Measurements from ENCODE around the gene SPATA16.
"Not testable (repeated sequence)": the region's sequence is repeated elsewhere in the genome, so short reads cannot be mapped to it uniquely, and the experiment has no call there.

The SPATA16 gene

DNA sequence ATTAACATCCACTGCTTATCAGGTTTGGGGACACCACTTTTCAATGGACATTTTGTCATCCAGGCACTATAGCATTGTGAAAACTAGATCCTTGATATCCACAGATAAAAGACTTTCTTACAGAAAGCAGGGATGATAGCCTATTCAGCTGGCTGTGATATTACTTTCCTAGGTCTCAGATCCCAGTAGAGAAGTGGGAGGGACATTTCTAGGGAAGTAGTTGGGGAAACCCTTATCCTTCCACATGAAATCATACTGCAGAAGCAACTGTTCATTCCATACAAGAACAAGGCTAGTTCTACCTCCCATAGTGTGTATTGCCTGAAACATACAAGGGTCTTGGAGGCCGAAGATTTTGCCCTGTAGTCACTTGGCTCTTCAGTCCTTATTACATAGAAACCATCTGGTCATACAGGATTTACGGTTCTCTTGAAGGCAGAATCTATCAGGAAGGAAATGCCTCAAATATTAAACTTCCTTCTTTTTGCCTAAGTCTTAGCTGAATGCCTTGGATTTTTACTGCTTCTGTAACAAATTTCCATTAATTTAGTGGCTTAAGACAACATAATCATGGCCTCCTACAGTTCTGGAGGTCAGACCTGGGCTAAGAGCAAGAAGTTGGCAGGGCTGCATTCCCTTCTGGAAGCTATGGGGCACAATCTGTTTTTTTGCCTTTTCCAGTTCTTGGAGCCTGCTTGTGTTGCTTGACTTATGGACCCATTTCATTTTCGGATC is 271.1 kb downstream of the SPATA16 start:
- DNase-seq: no peak

DNA sequence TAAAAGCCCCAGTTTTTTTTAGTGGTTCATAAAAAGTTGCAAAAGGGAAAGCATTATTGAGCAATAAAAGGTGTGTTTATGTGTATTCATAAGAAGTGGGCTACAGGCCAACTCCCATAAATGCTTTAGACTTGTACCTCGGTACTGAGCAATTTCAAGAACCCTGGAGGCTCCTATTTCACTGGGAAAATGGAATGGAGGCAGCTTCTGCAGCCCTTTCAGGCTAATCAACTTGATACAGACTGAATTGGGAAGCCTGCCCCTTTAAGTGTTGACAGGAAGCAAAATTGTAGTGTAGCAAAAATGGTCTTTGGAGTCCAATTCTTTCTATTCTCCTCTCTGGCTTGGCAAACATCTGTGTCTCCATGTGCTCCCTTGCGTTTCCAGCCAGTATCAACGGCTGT is 271.7 kb downstream of the SPATA16 start:
- DNase-seq: no peak

DNA sequence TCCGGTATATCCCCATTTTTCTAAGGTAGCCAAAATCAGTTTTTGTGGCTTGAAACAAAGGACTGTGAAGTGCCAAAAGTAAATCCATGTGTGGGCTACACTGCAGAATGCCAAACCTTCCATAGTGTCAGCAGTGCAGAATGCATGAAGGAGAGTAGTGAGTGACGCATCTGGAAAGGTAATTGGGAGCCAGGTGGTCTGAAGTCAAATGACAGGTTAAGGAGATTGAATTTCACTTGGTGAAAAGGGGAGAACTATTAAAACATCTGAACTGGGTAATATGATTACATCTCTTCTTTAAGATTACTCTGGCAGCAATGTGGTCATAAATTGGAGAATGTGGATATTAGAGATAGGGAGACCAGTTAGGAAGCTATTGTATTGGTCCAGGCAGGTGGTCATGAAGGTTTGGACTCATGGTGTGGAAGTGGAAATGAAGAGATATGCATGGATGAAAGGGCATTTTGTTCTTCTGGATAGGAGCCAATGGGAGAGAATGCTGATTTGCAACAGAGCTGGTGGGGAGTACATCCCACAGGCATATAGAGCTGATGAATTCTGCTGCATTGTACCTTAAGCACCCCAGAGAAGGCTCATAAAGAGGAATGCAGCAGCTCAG is 272.3 kb downstream of the SPATA16 start:
- no peak for DNase-seq

DNA sequence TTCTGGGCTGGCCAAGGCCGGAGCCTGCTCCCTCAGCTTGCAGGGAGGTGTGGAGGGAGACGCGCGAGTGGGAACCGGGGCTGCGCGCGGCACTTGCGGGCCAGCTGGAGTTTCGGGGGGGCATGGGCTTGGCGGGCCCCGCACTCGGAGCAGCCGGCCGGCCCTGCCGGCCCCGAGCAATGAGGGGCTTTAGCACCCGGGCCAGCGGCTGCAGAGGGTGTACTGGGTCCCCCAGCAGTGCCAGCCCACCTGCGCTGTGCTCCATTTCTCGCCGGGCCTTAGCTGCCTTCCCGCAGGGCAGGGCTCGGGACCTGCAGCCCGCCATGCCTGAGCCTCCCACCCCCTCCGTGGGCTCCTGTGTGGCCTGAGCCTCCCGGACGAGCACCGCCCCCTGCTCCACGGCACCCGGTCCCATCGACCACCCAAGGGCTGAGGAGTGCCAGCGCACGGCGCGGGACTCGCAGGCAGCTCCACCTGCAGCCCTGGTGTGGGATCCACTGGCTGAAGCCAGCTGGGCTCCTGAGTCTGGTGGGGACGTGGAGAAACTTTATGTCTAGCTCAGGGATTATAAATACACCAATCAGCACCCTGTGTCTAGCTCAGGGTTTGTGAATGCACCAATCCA is 274.2 kb downstream of the SPATA16 start:
- DNase-seq: not testable (repeated sequence)

DNA sequence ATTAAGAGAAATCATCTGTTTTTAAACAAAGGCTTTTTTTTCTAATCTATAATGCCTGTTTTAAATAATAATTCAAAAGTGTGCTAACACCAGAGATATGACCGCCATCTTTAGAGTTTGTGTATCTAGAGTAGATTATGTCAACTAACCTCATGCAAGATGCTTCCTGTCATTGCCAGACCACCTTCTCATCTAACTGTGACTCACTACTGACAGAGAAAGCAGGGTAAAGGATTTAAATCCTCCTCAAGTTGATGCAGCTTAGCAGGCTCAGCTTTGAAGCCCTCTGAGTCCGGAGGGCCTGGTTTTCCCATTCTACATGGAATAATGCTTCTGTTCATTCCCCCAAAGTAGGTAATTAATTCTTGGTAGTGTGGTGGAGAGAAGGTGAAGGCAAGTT is 282.0 kb downstream of the SPATA16 start:
- no peak for DNase-seq

DNA sequence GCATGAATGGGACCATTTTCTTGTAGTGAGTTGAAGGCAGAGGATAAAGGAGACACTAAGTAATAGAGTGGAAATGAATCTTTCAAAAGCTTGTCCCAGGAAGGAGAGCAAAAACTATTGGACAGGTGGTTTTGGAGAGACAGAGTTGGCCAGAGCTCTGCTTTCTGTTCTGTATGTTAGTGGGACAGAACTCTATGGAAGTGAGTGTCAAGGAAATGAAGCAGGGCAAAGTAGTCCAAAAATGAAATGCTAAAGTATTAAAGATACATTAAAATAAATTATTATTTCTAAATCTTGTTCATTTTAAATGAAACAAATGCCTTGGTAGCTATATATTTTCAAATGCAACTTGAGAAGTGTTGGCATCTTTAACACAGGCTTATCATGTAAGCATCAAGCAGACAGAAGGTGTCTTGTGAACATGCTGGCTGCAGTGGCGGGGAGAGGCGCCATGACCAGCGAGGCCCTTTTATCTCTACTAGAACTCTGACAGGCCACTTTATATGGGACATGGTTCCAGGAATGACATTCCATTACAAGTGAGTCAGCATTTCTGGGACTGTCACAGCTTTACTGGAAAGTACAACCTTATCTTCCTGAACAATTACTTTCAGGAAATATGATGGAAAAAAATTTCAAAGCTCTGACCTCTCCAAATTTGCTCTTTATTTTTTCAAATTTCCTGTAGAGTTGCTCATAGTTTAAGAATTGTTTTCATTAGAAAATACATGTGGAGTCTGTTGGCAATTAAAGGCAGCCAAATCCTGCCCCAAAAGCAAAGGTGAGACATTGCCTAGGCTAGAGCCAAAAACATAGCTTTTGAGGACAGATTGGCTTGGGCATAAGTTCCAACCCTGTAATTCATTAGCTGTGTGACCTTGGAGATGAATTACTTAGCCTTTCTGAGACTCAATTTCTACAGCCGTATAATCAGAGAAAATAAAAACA is 284.0 kb downstream of the SPATA16 start:
- DNase-seq: no peak

DNA sequence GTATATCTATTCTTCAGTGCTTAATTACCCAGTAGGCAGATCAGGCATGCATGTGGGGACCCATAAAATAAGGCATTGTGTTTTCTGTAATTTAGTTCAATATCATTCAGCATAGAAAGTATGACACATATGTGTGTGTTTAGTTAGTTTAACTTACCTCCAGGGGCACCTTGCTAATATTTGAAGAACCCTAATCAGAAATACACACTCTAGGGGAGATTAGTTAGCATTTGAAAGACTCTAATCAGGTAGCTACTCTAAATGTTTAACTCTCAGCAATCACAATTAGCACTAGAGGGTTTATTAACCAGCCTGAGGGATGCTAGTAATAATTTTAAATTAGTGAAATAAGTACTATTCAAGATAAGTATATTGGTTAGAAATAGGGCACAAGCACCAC is 286.0 kb downstream of the SPATA16 start:
- DNase-seq: no peak

DNA sequence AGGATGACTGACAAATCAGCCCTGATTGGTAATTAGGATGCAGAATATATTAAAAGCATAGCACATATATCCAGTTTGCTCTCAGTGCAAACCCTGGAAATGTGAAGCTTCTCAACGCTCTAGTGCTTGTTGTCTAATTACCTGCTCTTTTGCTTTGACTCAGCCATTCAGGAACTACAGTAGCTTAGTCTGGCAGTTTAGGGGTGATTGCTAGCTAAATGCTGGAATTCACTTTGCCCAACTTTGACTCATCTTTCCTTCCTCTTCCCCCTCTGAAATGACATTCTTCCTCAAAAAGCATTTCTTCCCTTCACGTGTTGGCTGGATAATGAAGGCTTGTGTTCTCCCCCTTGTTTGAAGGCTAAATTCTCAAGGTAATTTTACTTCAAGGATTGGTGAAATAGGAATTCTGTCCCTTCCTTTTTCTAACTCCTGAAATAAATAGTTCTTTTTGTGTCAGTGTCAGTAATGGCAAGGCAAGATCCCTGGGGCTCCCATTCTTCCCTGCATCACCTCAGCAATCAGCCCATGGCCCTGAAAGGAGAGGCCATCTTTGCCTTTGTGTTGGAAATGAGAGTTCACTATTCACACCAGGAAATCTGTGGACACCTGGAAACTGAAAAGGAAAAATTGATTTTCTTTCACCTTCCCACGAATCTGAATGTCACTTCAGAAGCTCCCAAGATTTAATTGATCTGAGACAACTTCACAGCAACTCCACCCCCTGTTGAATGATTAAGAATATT is 286.9 kb downstream of the SPATA16 start:
- DNase-seq: no peak

DNA sequence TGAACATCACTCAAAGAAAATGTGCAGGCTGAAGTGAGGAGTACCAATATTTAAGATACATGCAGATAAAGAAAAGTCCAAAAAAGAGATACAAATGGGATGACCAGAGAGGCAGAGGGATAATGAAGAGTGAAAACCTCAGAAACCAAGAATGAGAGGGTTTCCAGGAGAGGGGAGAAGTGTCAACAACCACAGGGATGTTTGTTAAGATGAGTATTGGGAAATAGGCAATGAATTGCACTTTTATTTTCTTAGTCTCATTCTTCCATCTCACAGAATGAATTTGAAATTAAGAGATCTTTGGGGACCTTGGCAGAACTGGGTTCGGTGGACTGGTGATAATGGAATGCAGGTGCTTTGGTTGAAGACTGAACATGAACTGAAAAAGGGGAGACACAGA is 288.0 kb downstream of the SPATA16 start:
- DNase-seq: no peak

DNA sequence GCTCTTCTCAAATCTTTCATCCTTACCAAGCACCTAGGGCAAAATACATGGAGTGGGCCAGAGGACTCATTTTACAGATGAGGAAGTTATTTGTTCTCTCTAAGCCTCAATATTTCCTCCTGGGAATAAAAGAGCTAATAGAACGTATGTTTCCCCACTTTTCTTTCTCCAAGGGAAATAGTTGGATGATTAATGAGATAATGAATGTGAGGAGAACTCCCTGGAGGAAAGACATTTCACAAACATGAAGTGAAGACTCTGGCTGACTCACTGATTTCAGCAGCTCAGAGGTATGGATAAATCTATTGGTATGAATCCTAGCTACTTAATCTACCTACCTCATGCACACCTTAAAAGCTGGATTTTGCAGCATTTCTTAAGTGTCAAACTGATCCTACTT is 292.1 kb downstream of the SPATA16 start:
- DNase-seq: no peak

DNA sequence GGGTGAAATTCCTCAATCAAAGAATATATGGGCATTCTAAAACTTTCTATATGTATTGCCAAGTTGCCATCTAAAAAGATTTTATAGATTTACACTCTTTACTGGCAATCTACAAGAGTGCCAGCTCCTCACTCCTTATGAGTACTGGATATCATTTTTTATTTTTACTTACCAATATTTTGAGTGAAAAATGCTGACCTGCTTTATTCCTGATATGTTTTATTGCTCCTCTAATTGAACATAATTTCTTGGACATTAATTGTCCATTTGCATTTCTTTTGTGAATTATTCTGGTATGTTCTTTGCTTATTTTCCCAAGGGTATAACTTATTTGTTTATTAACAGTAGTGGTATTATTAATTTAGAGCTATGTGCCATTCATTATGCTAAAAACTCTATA is 293.7 kb downstream of the SPATA16 start:
- no peak for DNase-seq

DNA sequence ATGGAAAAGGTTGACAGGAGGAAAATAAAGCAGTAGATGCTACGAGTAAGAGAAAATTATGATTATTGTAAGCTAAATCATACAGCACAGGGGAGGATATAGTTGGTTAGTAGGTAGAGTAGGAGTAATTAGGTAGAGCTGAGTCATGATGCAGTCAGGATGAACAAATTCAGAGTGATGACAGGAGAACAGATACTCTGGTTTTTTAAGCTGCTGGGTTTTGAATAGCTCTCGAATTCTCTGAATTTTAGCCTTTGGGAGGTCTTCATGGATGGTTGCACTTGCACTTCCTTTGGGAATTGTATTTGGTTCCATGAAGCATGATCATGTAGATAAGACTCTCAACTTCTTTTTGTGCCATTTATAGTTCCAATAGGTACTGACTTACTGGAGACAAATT is 294.3 kb downstream of the SPATA16 start:
- DNase-seq: no peak

DNA sequence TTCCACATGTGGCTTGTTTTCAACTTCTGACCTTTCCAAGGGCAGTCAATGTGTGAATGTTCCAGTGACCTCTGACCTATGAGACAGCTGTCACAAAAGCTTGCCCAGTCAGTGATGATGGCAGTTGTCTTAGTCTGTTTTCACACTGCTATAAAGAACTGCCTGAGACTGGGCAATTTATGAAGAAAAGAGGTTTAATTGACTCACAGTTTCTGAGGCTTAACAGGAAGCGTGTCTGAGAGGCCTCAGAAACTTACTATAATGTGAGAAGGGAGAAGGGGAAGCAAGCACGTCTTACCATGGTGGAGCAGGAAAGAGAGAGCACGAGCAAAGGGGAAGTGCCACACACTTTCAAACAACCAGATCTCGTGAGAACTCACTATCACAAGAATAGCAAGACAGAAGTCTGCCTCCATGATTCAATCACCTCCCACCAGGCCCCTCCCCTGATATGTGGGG is 294.9 kb downstream of the SPATA16 start:
- peak; percentile 22 to 31 for DNase-seq

DNA sequence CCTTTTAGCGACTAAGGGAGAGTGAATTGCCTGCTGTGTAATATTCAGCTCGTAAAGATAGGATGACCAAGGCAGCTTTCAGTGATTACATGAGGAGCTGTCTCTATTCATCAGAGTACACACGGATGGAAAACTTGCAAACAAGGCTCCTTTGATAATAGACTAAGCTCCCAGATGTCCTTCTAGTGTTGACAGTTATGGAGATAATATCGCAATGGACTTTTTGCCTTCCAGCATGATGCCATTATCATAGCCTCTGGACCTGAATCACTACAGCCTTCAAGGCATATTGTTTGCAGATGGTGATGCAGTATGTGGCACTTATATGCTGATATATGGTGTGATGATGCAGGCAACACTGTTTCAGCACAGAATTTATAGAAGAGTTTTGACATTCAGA is 296.6 kb downstream of the SPATA16 start:
- DNase-seq: no peak

DNA sequence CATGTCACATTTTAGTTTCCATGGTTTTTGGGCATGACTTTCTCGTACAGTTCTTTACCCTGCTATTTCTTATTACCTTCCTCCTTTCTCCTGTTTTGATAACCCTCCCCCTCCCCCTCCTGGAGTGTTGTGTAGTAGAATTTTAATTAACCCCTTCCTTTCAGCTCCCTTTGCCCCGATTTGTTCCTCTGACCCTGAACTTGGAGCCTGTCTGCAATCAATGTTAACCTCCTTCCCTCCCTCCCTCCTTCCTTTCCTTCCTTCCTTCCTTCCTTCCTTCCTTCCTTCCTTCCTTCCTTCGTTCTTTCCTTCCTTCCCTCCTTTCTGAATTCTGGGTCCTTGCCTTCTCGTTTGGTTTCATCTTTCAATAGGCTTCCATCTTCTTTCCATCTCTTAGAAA is 300.1 kb downstream of the SPATA16 start:
- DNase-seq: no peak

DNA sequence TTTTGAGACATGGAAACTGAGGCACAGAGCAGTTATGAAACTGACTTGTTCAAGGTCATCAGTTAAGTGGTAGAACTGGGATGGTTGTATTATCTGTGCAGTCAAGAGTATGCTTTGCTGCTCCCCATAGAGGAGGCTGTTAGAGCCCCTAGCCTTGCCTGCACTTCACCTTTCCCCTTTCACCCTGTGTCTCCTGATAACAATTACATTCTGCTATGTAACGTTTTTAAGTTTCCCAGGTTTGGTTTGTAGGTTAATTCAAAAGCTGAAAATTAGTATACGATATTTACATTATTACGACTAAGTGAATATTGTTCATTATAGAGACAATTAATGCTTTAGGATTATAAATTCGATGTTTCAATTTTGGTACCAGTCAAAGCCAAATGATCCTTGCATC is 300.6 kb downstream of the SPATA16 start:
- no peak for DNase-seq

DNA sequence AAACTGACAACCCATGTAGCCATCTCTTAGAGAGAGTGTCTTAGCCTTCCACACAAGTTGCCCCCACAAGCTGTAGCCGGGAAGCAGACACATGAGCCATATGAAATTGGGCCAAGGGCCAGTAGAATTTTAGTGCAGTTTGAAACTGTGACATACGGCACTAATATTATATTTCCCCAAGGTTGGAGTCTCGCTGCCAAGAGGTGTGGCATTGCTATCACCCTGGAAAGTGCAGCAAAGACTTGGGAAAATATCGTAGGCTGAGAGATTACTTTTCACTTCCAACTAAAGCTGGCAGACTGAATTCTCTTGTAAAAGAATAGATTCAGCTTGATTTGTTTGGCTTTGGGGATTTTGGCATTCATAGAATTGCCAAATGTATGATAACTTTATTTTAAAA is 301.4 kb downstream of the SPATA16 start:
- no peak for DNase-seq
